Smooth muscle cell (in vitro differentiated cells): ENCODE measurements around the gene GNAS-AS1. TPM values are rescaled to one million over a fixed set of nuclear protein-coding genes. Genes with fewer than 3 reads are reported as not detected.

Experiments
- DNase-seq: peaks from one replicate; lab custom pipeline; 2025; ENCODE audit not compliant: unreplicated experiment; lab: John Stamatoyannopoulos, UW
- H2AFZ ChIP-seq: fragments of 200-600 bp; sonication (generic); 2 replicates; pipeline ENCODE4 v1.6.0; 2016; ENCODE audit warnings: antibody characterized with exemption, low read depth, mild to moderate bottlenecking
- H3F3A ChIP-seq: fragments of 200-600 bp; sonication (generic); 2 replicates; pipeline ENCODE4 v1.6.0; 2017; ENCODE audit warnings: antibody characterized with exemption, low read depth
- H3K27ac ChIP-seq: fragments of 200-600 bp; sonication (generic); 2 replicates; pipeline ENCODE4 v1.5.1; 2016; ENCODE audit warnings: low read depth, mild to moderate bottlenecking
- H3K27me3 ChIP-seq: fragments of 200-600 bp; sonication (generic); 2 replicates; pipeline ENCODE4 v1.6.1; 2016; ENCODE audit warnings: low read depth, mild to moderate bottlenecking
- H3K36me3 ChIP-seq: fragments of 200-600 bp; sonication (generic); 2 replicates; pipeline ENCODE4 v1.5.1; 2016; ENCODE audit warnings: low read depth
- H3K4me1 ChIP-seq: fragments of 200-600 bp; sonication (generic); 2 replicates; pipeline ENCODE4 v1.5.1; 2016; ENCODE audit warnings: low read depth
- H3K4me2 ChIP-seq: fragments of 200-600 bp; sonication (generic); 2 replicates; pipeline ENCODE4 v1.6.0; 2016; ENCODE audit warnings: mild to moderate bottlenecking
- H3K4me3 ChIP-seq: fragments of 200-600 bp; sonication (generic); 2 replicates; pipeline ENCODE4 v1.5.1; 2016; ENCODE audit warnings: mild to moderate bottlenecking
- H3K79me2 ChIP-seq: fragments of 200-600 bp; sonication (generic); 2 replicates; pipeline ENCODE4 v1.6.0; 2016; ENCODE audit warnings: low read depth, mild to moderate bottlenecking
- H3K9ac ChIP-seq: fragments of 200-600 bp; sonication (generic); 2 replicates; pipeline ENCODE4 v1.6.0; 2016; ENCODE audit warnings: low read depth
- H3K9me3 ChIP-seq: fragments of 200-600 bp; sonication (generic); replicated peaks from 2 replicates; pipeline ENCODE4 v1.5.1; 2016; ENCODE audit warnings: low read depth
- H4K20me1 ChIP-seq: fragments of 200-600 bp; sonication (generic); 2 replicates; pipeline ENCODE4 v1.6.0; 2016; ENCODE audit warnings: low read depth
- WGBS: methylation state at CpG from one replicate; pipeline ENCODE4 v1.1.7; 2016; ENCODE audit warnings: low lambda C conversion rate; 5-methylcytosine and 5-hydroxymethylcytosine counted together
- polyA plus RNA-seq: library from polyadenylated mRNA; unstranded; fragments of >200 nt; fragmentation: Nextera tagmentation; extraction: Ambion mirVana; gene quantifications from 2 replicates; pipeline ENCODE4 v1.2.1, GENCODE V29; 2016
- total RNA-seq: library from RNA; depleted of rRNA; stranded (reverse); fragments of >200 nt; gene quantifications from 2 replicates; pipeline ENCODE4 v1.2.3, GENCODE V29; 2014
- TF ChIP-seq, protein P1 (sequence below): fragments of 200-600 bp; sonication (generic); IDR thresholded peaks from 2 replicates; pipeline ENCODE4 v1.5.1; 2017; ENCODE audit warnings: borderline replicate concordance, mild to moderate bottlenecking, antibody characterized with exemption; ENCODE audit not compliant: insufficient read depth, poor library complexity, severe bottlenecking

The GNAS-AS1 gene
- total and polyA plus RNA-seq, 2 experiments from 2014 or later: 0.40 TPM; not detected in 1

DNA sequence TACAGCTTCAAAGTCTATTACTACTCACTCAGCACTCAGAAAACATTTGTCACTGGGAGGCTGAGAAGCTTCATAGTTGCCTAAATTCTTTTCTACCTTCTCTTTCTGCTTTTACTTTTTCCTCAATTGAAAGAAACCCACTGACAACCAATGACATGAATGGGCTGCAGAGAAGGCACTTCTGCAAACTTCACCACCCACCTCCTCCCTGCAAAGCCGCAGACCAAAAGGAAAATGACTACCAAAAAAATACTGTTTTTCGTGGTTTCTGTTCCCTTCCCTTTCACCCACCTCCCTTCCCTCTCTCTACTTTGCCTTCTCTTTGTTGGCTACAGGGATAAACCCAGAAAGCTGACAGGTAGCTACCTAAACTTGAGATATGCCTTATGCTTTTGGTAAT is 3.2 kb downstream of the GNAS-AS1 start:
- Histone ChIP-seq H4K20me1 (peaks cover 20% of the 10 kb centered on the region), H3K27me3 (peaks cover 52% of the 10 kb centered on the region), H3K27ac (no peak overlapping the region), H3K4me3 (no peak overlapping the region), H3K79me2 (peaks cover 10% of the 10 kb centered on the region), H3K4me2 (no peak overlapping the region), H3K4me1 (peaks cover 7% of the 10 kb centered on the region), H2AFZ (no peak overlapping the region), H3K36me3 (no peaks in the 10 kb centered on the region), H3K9me3 (no peaks in the 10 kb centered on the region), H3K9ac (no peak overlapping the region), H3F3A (no peaks in the 10 kb centered on the region)
- 73% methylated on average over 2 of the region's 2 CpGs for WGBS
- TF ChIP-seq, protein P1, sequence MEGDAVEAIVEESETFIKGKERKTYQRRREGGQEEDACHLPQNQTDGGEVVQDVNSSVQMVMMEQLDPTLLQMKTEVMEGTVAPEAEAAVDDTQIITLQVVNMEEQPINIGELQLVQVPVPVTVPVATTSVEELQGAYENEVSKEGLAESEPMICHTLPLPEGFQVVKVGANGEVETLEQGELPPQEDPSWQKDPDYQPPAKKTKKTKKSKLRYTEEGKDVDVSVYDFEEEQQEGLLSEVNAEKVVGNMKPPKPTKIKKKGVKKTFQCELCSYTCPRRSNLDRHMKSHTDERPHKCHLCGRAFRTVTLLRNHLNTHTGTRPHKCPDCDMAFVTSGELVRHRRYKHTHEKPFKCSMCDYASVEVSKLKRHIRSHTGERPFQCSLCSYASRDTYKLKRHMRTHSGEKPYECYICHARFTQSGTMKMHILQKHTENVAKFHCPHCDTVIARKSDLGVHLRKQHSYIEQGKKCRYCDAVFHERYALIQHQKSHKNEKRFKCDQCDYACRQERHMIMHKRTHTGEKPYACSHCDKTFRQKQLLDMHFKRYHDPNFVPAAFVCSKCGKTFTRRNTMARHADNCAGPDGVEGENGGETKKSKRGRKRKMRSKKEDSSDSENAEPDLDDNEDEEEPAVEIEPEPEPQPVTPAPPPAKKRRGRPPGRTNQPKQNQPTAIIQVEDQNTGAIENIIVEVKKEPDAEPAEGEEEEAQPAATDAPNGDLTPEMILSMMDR: no peak
- no peak for DNase-seq

DNA sequence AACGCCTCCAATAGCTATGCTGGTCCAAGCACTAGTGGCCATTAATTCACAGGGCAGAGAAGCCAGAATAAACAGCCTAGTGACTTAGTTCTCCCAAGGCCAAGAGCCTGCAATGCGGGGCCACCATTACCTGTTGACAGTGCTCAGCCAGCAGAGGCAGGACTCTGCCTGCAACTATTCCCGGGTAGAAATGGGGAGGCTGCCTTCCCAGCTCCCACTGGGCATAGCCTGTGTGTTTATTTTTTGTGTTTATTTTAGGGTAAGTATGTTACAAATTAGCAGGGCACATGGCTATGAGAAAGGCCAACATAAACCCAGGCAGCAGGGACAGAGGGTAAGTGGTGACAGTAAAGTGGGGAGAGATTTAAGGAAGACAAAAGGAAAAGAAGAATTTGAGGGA is 5.0 kb downstream of the GNAS-AS1 start:
- Histone ChIP-seq H3K27ac (no peak overlapping the region), H3K4me3 (no peak overlapping the region), H3K27me3 (peaks cover 56% of the 10 kb centered on the region), H3K9ac (no peak overlapping the region), H3K36me3 (no peaks in the 10 kb centered on the region), H2AFZ (no peak overlapping the region), H3K4me2 (no peak overlapping the region), H4K20me1 (peaks cover 20% of the 10 kb centered on the region), H3F3A (no peaks in the 10 kb centered on the region), H3K79me2 (peaks cover 10% of the 10 kb centered on the region), H3K9me3 (no peaks in the 10 kb centered on the region), H3K4me1 (no peaks in the 10 kb centered on the region)
- TF ChIP-seq, protein P1: no peak
- no peak for DNase-seq
- WGBS: 89% methylated on average over 3 of the region's 3 CpGs

DNA sequence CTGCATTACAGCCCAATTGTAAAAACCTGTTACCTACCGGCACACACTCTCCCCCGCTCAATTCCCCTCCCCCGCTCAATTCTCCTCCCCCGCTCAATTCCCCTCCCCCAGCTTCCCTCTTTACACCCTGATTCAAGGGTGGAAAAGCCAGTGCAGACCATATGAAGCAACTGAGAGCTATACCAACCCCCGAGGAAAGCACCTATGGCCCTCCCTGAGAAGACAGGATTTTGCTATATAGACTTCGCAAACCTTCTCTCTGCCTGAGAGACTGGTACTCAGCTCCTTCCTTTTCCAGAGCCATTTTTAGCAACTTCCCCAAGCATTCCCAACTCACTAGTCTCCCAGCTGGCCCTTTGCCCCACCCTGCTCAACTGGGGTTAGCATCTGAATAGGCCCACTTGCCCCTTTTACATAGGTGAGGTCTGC is 7.6 kb downstream of the GNAS-AS1 start:
- WGBS: 51% methylated on average over 6 of the region's 6 CpGs
- no peak overlapping the region for H3K4me2 ChIP-seq
- no peaks in the 10 kb centered on the region for H3K4me1 ChIP-seq
- no peak overlapping the region for H3K27ac ChIP-seq
- no peaks in the 10 kb centered on the region for H3K79me2 ChIP-seq
- peaks cover 26% of the 10 kb centered on the region for H4K20me1 ChIP-seq
- no peak overlapping the region for H3K9ac ChIP-seq
- TF ChIP-seq, protein P1: no peak
- no peaks in the 10 kb centered on the region for H3F3A ChIP-seq
- no peaks in the 10 kb centered on the region for H3K9me3 ChIP-seq
- no peak overlapping the region for H3K4me3 ChIP-seq
- no peak for DNase-seq
- no peak overlapping the region for H2AFZ ChIP-seq
- H3K27me3 ChIP-seq: peaks cover 78% of the 10 kb centered on the region
- H3K36me3 ChIP-seq: no peaks in the 10 kb centered on the region

DNA sequence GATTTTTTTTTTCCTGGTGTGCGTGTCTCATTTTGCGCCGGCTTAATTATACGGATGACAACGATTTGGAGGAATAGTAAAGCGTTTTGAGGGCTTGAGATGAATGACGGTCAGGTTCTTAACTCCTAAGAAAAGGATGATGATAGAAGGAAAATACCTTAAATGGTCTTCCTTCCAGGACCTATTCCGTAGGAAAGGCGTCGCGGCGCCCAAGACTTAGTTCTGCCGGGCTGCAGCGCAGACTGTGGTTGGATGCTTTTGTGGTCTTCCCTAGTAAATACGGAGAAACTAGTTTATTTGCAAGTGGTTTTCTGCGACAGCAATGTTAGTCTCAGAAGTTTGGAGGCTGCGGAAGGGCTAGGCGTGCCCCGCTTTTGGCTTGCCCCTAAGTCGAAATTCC is 8.4 kb downstream of the GNAS-AS1 start:
- H2AFZ ChIP-seq: no peak overlapping the region
- no peaks in the 10 kb centered on the region for H3K4me1 ChIP-seq
- H3K27me3 ChIP-seq: peaks cover 82% of the 10 kb centered on the region
- H3K9me3 ChIP-seq: no peaks in the 10 kb centered on the region
- no peak overlapping the region for H3K4me2 ChIP-seq
- H3F3A ChIP-seq: no peaks in the 10 kb centered on the region
- no peak overlapping the region for H3K27ac ChIP-seq
- H4K20me1 ChIP-seq: peaks cover 29% of the 10 kb centered on the region
- H3K9ac ChIP-seq: no peak overlapping the region
- TF ChIP-seq, protein P1: no peak
- WGBS: 54% methylated on average over 20 of the region's 20 CpGs
- no peaks in the 10 kb centered on the region for H3K79me2 ChIP-seq
- H3K36me3 ChIP-seq: no peaks in the 10 kb centered on the region
- H3K4me3 ChIP-seq: no peak overlapping the region
- DNase-seq: no peak
